Body of pancreas (tissue), 4 donors: Measurements from ENCODE around the gene RBFOX2. TPM values are rescaled to one million over a fixed set of nuclear protein-coding genes. Genes with fewer than 3 reads are reported as not detected.

Experiments
- ATAC-seq: fragments of 150-250 bp; one replicate; pipeline ENCODE4 v1.9.1; 2016
- DNase-seq, 4 donors: peaks; one replicate each; pipeline ENCODE4 v3.0.0-alpha.2; 2019
- H3K27ac ChIP-seq, 4 donors: fragments of 200-600 bp; sonication (generic); 1 replicate in 3 of 4; 2 replicates in 1 of 4; pipeline versions ENCODE4 v1.5.1 to v1.6.1; 2016 to 2019; ENCODE audit warnings: mild to moderate bottlenecking in 1 of 4, mixed read lengths in 1 of 4, moderate library complexity in 1 of 4
- H3K27me3 ChIP-seq, 2 donors: fragments of 200-600 bp; sonication (generic); one replicate each; pipeline ENCODE4 v1.6.0; 2016; ENCODE audit warnings: mild to moderate bottlenecking in 1 of 2
- H3K36me3 ChIP-seq, 2 donors: fragments of 200-600 bp; sonication (generic); replicated peaks in 1 of 2; 2 replicates each; pipeline ENCODE4 v1.5.1; 2016; ENCODE audit warnings: low read depth in 2 of 2; ENCODE audit not compliant: insufficient read depth in 1 of 2
- H3K4me1 ChIP-seq: fragments of 200-600 bp; sonication (generic); one replicate; pipeline ENCODE4 v1.6.0; 2016
- H3K4me3 ChIP-seq, 2 donors: fragments of 200-600 bp; sonication (generic); 1 replicate in 1 of 2; 2 replicates in 1 of 2; pipeline ENCODE4 v1.5.1; 2016 to 2019
- H3K9me3 ChIP-seq, 3 donors: fragments of 200-600 bp; sonication (generic); 1 replicate in 2 of 3; 2 replicates in 1 of 3; pipeline ENCODE4 v1.5.1; 2016
- POLR2A ChIP-seq, 3 donors: fragments of 450-650 bp; IDR thresholded peaks; one replicate each; pipeline ENCODE4 v1.6.1; 2016; ENCODE audit warnings: antibody characterized with exemption in 3 of 3, mild to moderate bottlenecking in 2 of 3
- WGBS, 2 donors: methylation state at CpG; one replicate each; pipeline ENCODE4 v1.1.5; 2017; 5-methylcytosine and 5-hydroxymethylcytosine counted together
- intact Hi-C: fragments of 100-400 bp; cut with DNase I; formaldehyde crosslinking; loops from one replicate; pipeline ENCODE4 v1.15.1; 2023
- total RNA-seq, 2 donors: library from RNA; depleted of rRNA; stranded (reverse); fragments of >200 nt; gene quantifications; one replicate each; pipeline ENCODE4 v1.1.0, GENCODE V29; 2016
- TF ChIP-seq, protein P1 (sequence below), 7 experiments: fragments of 450-650 bp in 4 of 7; fragments of 200-600 bp in 3 of 7; sonication (generic) in 3 of 7; IDR thresholded peaks; one replicate each; pipeline ENCODE4 v1.5.1; 2016 to 2019; ENCODE audit warnings: antibody characterized with exemption in 7 of 7

RBFOX2 gene
- total RNA-seq, 2 donors from 2014 or later, result 28.7 to 31.1 TPM

DNA sequence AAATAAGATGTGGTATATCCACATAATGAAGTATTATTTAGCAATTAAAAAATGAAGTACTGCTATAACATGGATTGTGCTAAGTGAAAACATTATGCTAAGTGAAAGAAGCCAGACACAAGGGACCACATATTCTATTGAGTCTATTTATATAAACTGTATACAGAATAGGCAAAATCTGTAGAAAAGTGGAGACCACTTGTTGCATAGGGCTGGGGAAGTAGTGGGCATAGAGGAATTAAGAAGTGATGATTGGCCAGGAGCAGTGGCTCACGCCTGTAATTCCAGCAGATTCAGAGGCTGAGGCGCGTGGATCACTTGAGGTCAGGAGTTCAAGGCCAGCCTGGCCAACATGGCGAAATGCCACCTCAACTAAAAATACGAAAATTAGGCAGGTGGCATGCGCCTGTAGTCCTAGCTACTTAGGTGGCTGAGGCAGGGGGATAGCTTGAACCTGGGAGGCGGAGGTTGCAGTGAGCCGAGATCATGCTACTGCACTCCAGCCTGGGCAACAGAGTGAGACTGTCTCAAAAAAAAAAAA lies 109.6 kb downstream of the RBFOX2 start:
- intact Hi-C loops, result no loop called here
- Histone ChIP-seq H3K4me3 (no peak overlapping the region), H3K27me3 (no peaks in the 10 kb centered on the region), H3K9me3 (no peaks in the 10 kb centered on the region), H3K36me3 (no peaks in the 10 kb centered on the region), H3K4me1 (peaks cover 36% of the 10 kb centered on the region), H3K27ac (no peak overlapping the region)
- no peak for TF ChIP-seq POLR2A (IDR thresholded peaks at IDR 0.05)
- no peak for ATAC-seq
- DNase-seq, result no peak
- 71 to 78% methylated on average over 8 of the region's 8 CpGs for WGBS, 2 donors

DNA sequence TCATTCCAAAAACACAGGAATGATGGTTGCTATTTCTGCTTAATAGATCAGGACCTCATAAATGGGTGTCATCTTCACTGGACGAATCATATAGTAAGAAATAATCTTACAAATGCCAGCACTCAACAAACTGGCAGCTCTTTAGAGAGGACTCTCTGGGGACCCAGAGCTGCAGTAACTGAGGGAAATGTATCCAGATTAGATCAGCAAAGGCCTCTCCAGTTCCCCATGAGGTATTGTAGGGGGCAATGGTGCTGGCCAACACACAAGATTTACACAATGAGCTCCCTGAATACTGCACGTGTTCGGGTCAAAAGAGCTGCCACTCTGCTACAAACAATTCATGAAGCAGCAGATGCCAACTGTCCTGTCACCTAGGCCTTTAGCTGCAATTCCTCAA lies 110.2 kb downstream of the RBFOX2 start:
- H3K27ac ChIP-seq, result no peak overlapping the region
- DNase-seq (no peak), ATAC-seq (no peak)
- H3K4me3 ChIP-seq, result no peak overlapping the region
- H3K27me3 ChIP-seq, result no peaks in the 10 kb centered on the region
- H3K9me3 ChIP-seq, result no peaks in the 10 kb centered on the region
- 65% methylated on average over 3 of the region's 3 CpGs for WGBS, 2 donors
- peaks cover 42% of the 10 kb centered on the region for H3K4me1 ChIP-seq
- TF ChIP-seq, protein P1, sequence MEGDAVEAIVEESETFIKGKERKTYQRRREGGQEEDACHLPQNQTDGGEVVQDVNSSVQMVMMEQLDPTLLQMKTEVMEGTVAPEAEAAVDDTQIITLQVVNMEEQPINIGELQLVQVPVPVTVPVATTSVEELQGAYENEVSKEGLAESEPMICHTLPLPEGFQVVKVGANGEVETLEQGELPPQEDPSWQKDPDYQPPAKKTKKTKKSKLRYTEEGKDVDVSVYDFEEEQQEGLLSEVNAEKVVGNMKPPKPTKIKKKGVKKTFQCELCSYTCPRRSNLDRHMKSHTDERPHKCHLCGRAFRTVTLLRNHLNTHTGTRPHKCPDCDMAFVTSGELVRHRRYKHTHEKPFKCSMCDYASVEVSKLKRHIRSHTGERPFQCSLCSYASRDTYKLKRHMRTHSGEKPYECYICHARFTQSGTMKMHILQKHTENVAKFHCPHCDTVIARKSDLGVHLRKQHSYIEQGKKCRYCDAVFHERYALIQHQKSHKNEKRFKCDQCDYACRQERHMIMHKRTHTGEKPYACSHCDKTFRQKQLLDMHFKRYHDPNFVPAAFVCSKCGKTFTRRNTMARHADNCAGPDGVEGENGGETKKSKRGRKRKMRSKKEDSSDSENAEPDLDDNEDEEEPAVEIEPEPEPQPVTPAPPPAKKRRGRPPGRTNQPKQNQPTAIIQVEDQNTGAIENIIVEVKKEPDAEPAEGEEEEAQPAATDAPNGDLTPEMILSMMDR (IDR thresholded peaks at IDR 0.05), result no peak
- no peak for TF ChIP-seq POLR2A (IDR thresholded peaks at IDR 0.05)
- no peaks in the 10 kb centered on the region for H3K36me3 ChIP-seq
- intact Hi-C loops, result no loop called here

DNA sequence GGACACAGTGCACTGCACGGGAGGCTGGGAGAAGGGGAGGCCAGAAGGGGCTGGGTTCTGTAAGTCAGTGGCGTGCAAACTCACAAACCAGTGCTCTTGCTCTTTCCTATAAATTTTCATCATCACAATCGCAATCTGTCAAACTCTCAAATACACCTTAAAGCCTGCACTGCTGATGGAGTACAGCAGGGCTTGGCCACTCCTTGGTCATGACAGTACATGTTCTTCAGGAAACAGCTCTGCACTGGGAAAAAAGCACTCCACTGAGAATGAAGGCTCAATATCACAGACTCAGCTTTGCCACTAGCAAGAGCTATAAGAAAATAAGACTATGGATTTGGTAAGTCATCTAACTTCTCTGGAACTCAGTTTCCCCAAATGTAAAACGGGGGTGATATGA lies 111.0 kb downstream of the RBFOX2 start:
- TF ChIP-seq, protein P1 (IDR thresholded peaks at IDR 0.05), result no peak
- no peak for TF ChIP-seq POLR2A (IDR thresholded peaks at IDR 0.05)

DNA sequence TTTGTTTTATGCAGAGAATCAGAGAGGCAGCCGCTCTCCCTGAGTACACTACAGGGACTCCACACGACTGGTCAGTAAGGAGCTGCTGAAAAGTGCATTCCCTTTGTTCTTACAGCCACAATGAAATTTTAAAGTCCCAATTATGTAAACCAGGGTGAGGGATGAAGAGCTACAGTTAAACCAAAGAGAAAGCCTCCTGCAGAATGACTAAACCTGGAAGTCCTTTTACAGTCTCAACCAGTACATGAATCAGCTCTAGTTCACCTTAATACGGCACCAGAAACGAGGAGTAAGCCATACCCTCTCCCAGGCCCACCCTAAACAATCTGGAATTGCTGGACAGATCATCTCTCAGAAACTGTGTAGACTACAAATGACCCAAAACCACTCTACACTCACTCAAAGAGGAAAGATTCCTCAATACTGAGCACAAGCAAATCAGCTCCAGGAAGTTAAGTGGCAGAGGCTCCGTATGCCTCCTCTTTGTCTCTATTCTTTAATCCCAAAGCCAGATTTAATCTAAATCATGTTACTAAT lies 113.1 kb downstream of the RBFOX2 start:
- H3K9me3 ChIP-seq, result no peaks in the 10 kb centered on the region
- TF ChIP-seq, protein P1 (IDR thresholded peaks at IDR 0.05), result no peak
- no peak for TF ChIP-seq POLR2A (IDR thresholded peaks at IDR 0.05)
- 13 to 21% methylated on average over 5 of the region's 5 CpGs for WGBS, 2 donors
- DNase-seq (no peak), ATAC-seq (peak; percentile 17)
- H3K27me3 ChIP-seq, result no peaks in the 10 kb centered on the region
- H3K27ac ChIP-seq, result peak overlapping the region; percentile 75 to 86 (median 82)
- no peak overlapping the region for H3K4me3 ChIP-seq
- peaks cover 47% of the 10 kb centered on the region for H3K4me1 ChIP-seq
- intact Hi-C loops, result no loop called here
- no peaks in the 10 kb centered on the region for H3K36me3 ChIP-seq

More for the DNA sequence above, 111.0 kb downstream of the RBFOX2 start:
- Histone ChIP-seq H3K36me3 (no peaks in the 10 kb centered on the region), H3K9me3 (no peaks in the 10 kb centered on the region), H3K27ac (no peak overlapping the region), H3K4me1 (peaks cover 45% of the 10 kb centered on the region), H3K4me3 (no peak overlapping the region), H3K27me3 (no peaks in the 10 kb centered on the region)
- 87 to 91% methylated on average over 4 of the region's 4 CpGs for WGBS, 2 donors
- ATAC-seq, result no peak
- no peak for DNase-seq
- intact Hi-C loops, result no loop called here

DNA sequence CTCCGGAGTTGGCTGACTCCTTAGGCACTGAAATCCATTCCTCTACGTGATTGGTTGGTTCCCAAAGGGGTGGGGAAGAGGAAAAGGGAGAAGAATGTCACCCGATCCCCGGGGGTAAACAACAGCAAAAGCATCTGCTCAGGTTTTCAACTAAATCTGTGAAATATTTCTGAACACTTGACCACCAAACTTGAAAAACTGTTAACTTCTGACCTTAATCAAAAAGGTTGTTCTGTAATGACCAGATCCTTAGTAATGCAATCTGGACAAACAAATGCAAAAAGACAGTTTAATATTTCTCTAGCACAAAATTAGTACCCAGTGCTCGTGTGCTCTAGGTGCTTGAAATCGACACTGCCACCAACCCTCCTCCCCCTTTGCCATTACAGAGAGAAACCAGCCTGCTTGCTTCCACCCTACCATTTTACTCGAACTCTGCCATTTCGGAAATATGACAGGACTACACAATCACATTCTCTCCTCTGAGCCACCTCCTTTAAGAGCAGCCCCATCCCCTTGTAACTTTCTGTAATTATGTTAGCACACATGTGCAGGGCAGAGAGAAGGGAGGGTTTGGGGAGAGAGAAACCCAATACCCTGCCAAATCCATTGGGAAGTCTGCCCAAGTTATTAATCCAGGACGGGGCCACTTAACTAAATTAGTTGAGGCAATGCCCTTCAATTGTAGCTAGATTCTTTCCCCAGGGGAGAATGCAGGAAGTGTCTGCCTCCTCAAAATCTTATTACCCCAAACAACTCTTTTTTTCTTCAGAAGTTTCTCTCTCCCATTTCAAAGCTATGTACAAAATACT lies 113.8 kb downstream of the RBFOX2 start:
- H3K27me3 ChIP-seq, result no peaks in the 10 kb centered on the region
- intact Hi-C loops, result no loop called here
- peak in 2 of 3 donors; percentile 32 to 42 for TF ChIP-seq POLR2A (IDR thresholded peaks at IDR 0.05)
- TF ChIP-seq, protein P1 (IDR thresholded peaks at IDR 0.05), result no peak
- H3K4me1 ChIP-seq, result peaks cover 54% of the 10 kb centered on the region
- DNase-seq (peak; percentile 68 to 88 (median 80)), ATAC-seq (peak; percentile 98)
- H3K4me3 ChIP-seq, result no peak overlapping the region
- peak overlapping the region; percentile 75 to 86 (median 82) for H3K27ac ChIP-seq
- no peaks in the 10 kb centered on the region for H3K36me3 ChIP-seq
- 1 to 2% methylated on average over 9 of the region's 9 CpGs for WGBS, 2 donors
- H3K9me3 ChIP-seq, result no peaks in the 10 kb centered on the region
